ENCODE measurements around the gene ABLIM2.
A peak's percentile ranks its signal among the peaks of the same experiment; 100 is the strongest.

DNA sequence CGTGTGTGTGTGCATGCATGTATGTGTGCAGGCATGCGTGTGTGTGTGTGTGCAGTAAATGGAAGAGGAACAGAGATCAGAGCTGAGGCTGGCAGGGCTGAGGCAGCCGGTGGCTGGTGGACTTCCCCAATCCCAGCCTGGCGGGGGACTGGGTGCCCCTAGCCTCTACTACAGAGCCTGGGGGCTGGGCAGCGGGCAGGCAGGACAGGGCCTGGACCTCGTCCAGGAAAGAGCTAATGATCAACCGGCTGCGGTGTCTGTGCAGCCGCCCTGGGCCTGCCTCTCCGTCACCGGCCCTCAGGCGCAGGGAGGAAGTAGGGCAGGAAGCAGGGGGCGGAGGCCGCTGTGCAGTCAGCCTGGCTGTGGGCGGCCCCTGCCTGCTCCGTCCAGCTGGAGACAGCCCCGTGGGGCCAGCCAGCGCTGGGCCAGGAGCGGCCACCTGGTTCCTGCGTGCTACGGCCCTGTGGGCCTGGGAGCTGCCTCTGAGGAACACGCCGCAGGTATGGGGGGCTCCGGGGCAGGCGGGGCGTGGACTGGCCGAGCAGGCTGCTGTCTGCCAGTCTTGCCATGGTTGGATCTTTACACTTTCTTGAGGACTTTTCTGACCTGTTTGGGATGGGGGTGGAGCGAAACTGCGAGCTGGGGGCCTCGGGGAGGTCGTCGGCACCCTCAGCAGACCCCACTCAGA, 40.4 kb upstream of the ABLIM2 start, which contains the start of gene SH3TC1:
- TF ChIP-seq EP300 (IDR thresholded peaks at IDR 0.05) = no peak
- peak; percentile 36 for TF ChIP-seq POLR2A (IDR thresholded peaks at IDR 0.05; ENCODE audit: low read depth)
